Left cardiac atrium (tissue), 4 donors: ENCODE measurements around the gene DACT2. TPM values are rescaled to one million over a fixed set of nuclear protein-coding genes. Genes with fewer than 3 reads are reported as not detected.
"Not testable (repeated sequence)": the region's sequence is repeated elsewhere in the genome, so short reads cannot be mapped to it uniquely, and the experiment has no call there.

ENCODE experiments used
- ATAC-seq, 2 donors: fragments of 200-7000 bp; cut with Tn5 transposase; one replicate each; pipeline ENCODE4 v1.9.1; 2020; ENCODE audit warnings: mild to moderate bottlenecking in 2 of 2, moderate library complexity in 2 of 2
- DNase-seq: peaks from one replicate; pipeline ENCODE4 v3.0.0-alpha.2; 2020
- intact Hi-C, 2 donors: fragments of 100-400 bp; cut with DNase I; formaldehyde crosslinking; loops; one replicate each; pipeline versions ENCODE4 v1.14.1 to v1.15.1; 2022 to 2023
- total RNA-seq, 2 donors: library from RNA; stranded (reverse); fragmentation: NEBNext Ultra II Directional; extraction: Animal tissue kit (Norgen Biotek cat#: 25700); gene quantifications; one replicate each; pipeline ENCODE4 v1.2.1, GENCODE V29; 2021
- donor health status: DM: no; HTN: yes; CAD: no.
- donor health status: DM: no; HTN: yes; CAD: no; lungs with severe emphysema.
- donor health status: DM: yes; HTN: yes; CAD: no.
- donor health status: Dilated cardiomyopathy.

Gene DACT2
- total RNA-seq, 2 donors from 2014 or later: 1.7 to 2.4 TPM

- ATAC-seq (no peak), DNase-seq (no peak)
- intact Hi-C loops: no loop called here
These were observed 13.5 kb upstream of the DACT2 start for GRCh38 chr6:168333039-168333438.

GRCh38 chr6:168332020-168332419, 12.4 kb upstream of the DACT2 start:
- ATAC-seq (no peak), DNase-seq (no peak)
- intact Hi-C loops: no loop called here

GRCh38 chr6:168331058-168331457, 11.5 kb upstream of the DACT2 start:
- intact Hi-C loops: no loop called here
- DNase-seq (no peak), ATAC-seq (no peak)

- intact Hi-C loops: no loop called here
- ATAC-seq (no peak), DNase-seq (no peak)
These were observed 10.8 kb upstream of the DACT2 start for GRCh38 chr6:168330403-168330802.

- ATAC-seq: no peak
- intact Hi-C loops: no loop called here
- no peak for DNase-seq
These were observed 8.5 kb upstream of the DACT2 start for GRCh38 chr6:168328086-168328485.

GRCh38 chr6:168326294-168327261, 7.0 kb upstream of the DACT2 start:
- intact Hi-C loops: no loop called here
- ATAC-seq (peak; percentile 55 to 94), DNase-seq (peak; percentile 53)

- DNase-seq: no peak
- ATAC-seq: no peak
- intact Hi-C loops: no loop called here
These were observed 3.4 kb upstream of the DACT2 start for GRCh38 chr6:168322966-168323365.

GRCh38 chr6:168320634-168321033, 1.1 kb upstream of the DACT2 start:
- intact Hi-C loops: no loop called here
- ATAC-seq (no peak), DNase-seq (no peak)

GRCh38 chr6:168318579-168319278, 848 bp downstream of the DACT2 start:
- intact Hi-C loops: no loop called here
- no peak for DNase-seq
- ATAC-seq: peak in 1 of 2 donors; percentile 9

GRCh38 chr6:168318090-168318489, 1.5 kb downstream of the DACT2 start:
- ATAC-seq (no peak), DNase-seq (no peak)
- intact Hi-C loops: no loop called here

GRCh38 chr6:168315596-168315995, 4.0 kb downstream of the DACT2 start:
- ATAC-seq: no peak
- intact Hi-C loops: no loop called here
- no peak for DNase-seq

GRCh38 chr6:168314948-168315347, 4.6 kb downstream of the DACT2 start:
- intact Hi-C loops: no loop called here
- DNase-seq (no peak), ATAC-seq (peak; percentile 57 to 68)

GRCh38 chr6:168314021-168314420, 5.6 kb downstream of the DACT2 start:
- ATAC-seq: no peak
- no peak for DNase-seq
- intact Hi-C loops: no loop called here

- ATAC-seq (no peak), DNase-seq (no peak)
- intact Hi-C loops: no loop called here
These were observed 6.1 kb downstream of the DACT2 start for GRCh38 chr6:168313431-168314011.

- intact Hi-C loops, DNase-seq, ATAC-seq: not testable (repeated sequence)
These were observed 7.5 kb downstream of the DACT2 start for GRCh38 chr6:168312125-168312507.

GRCh38 chr6:168311410-168312124, 8.0 kb downstream of the DACT2 start:
- intact Hi-C loops: no loop called here
- no peak for ATAC-seq
- DNase-seq: no peak

GRCh38 chr6:168310945-168311344, 8.6 kb downstream of the DACT2 start:
- ATAC-seq: no peak
- intact Hi-C loops: no loop called here
- DNase-seq: no peak

GRCh38 chr6:168310403-168310802, 9.2 kb downstream of the DACT2 start:
- no peak for ATAC-seq
- intact Hi-C loops: no loop called here

GRCh38 chr6:168309997-168310396, 9.6 kb downstream of the DACT2 start:
- intact Hi-C loops: no loop called here
- ATAC-seq (no peak), DNase-seq (no peak)

More at GRCh38 chr6:168310403-168310802, 9.2 kb downstream of the DACT2 start:
- DNase-seq: no peak
